ENCODE measurements around the gene CPTP.

Gene CPTP

GRCh38 chr1:1351511-1352427 is 27.2 kb downstream of the CPTP start:
- no peak for DNase-seq (ENCODE audit: low read depth)

DNA sequence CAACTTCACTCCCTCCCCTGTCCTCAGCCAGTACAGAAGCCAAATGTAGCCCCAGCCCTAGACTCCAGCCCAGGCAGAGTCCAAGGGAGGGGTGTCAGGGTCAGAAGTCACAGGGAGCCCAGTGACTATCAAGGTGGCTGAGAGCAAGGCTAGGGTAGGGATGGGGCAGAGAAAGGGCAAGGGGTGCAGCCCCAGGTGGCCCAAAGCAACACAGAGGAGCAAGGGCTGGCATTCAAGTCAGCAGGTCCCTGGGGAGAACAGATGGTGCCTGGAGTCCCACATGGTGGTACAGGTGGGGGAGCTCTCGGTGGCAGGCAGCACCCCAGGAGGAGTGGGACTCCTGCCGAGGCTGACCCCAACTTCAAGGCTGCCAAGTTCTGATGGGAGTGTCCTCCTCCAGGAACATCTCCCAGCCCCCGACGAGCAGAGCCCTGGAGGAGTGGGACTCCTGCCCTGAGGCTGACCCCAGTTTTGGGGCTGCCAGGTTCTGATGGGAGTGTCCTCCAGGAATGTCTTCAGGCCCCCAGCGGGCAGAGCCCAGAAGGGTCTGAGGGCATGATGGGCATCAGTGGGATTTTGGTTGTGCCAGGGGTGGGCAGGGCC is 28.3 kb downstream of the CPTP start:
- DNase-seq (ENCODE audit: low read depth), result no peak

- DNase-seq (ENCODE audit: low read depth), result no peak
These were observed 29.0 kb downstream of the CPTP start for GRCh38 chr1:1353389-1354151.

DNA sequence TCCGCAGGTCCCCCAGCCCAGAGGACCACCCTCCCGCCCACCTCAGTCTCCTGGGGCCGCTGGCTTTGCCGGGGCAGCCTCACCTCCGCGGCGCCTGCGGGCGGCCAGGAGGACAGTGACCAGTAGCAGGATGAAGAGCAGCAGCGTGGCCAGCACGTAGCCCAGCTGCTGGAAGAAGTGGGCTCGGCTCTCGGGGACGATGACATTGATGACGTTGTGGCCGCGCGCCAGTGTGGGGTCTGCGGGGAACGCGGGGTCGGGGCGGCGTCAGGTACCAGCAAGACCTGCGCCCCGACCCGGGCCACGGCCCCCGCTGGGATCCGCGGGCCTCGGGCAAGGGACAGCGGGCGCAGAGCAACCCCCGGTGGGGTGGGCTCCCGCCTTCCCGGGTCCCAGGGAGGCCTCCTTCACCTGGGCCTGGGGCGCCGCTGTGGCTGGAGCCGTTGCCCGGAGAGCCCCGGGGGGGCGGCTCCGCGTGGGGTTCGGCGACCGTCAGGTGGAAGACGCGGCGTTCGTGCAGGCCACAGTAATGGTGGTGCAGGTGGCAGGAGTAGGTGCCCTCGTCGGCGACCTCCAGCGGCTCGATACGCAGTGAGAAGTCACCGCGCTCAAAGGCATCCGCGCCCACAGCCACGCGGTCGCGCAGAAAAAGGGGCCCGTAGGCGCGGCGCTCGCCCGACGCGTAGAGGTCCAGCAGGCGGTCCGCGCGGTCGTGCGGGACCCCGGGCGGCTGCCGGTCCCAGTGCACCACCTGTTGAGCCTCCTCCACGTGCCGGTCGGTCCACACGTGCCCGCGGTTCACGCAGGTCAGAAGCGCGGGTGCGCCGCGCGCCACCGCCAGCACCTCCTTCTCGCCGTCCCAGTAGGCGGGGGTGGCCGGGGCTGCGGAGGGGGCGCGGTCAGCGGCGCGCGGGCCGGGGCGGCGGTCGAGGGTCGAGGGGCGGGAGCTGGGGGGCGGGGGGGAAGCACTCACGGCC is 30.0 kb downstream of the CPTP start:
- DNase-seq (ENCODE audit: low read depth), result no peak

DNA sequence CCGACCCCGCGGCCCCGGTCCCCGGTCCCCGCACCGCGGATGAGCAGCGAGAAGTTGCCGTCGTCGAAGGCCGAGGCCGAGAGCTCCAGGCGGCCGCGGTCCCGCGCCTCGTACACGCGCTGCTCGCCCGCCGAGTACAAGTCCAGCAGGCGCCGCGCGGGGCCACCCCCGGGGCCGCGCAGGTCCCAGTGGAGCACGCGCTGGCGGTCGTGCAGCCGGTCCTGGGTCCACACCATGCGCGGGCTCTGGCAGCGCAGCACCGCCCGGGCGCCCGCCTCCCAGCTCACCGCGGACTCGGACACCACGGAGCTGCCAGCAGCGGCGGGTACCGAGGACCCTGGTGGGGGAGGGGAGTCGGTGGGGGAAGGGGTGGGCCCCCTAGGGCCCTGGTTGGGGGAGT is 30.8 kb downstream of the CPTP start:
- DNase-seq (ENCODE audit: low read depth), result no peak

DNA sequence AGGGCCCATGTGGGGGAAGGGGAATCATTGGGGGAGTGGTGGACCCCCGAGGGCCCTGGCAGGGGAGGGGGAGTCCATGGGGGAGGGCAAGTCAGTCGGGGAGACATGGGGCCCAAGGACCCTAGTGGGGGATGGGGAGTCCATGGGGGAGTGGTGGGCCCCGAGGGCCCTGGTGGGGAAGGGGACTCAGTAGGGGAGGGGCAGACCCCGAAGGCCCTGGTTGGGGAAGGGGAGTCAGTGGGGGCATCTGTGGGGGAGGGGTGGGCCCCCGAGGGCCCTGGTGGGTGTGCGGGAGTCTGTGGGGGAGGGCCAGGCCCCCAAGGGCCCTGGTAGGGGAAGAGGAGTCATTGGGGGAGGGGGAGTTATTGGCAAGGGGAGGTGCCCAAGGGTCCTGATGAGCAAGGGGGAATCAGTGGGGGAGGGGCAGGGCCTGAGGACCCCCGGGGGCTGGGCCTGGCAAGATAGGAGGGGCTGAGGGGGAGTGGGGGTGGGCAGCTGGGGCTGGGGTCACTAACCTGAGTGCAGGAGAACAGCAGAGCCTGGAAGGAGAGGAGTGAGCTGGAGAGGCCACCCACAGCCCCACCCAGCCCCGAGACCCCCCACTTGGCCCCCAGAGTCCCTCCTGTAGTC is 31.7 kb downstream of the CPTP start:
- no peak for DNase-seq (ENCODE audit: low read depth)

GRCh38 chr1:1356796-1357401 is 32.3 kb downstream of the CPTP start:
- no peak for DNase-seq (ENCODE audit: low read depth)

- no peak for DNase-seq (ENCODE audit: low read depth)
These were observed 33.4 kb downstream of the CPTP start for GRCh38 chr1:1357871-1358432.

GRCh38 chr1:1358433-1359271 is 34.0 kb downstream of the CPTP start, which contains the start of gene MXRA8:
Gene MXRA8 (minus strand): TSS chr1:1358555. CDS start chr1:1358504, 51 bp downstream.
- DNase-seq (ENCODE audit: low read depth), result no peak

DNA sequence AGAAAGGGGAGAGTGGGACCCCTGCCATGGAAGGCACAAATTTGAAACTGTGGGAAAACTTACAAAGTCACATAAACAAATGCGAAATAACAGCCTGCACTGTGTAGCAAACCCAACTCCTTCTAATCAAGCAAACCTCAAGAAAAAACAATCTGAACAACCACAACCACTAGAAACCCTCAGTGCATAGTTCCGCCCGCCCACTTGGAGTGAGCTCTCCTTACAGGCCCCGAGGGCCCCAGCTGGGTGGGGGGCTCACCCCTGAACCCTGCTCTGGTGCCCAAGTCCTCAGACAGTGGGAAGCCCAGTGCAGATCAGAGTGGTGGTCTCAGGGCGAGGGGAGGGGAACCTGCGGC is 34.7 kb downstream of the CPTP start:
- no peak for DNase-seq (ENCODE audit: low read depth)

- DNase-seq (ENCODE audit: low read depth), result no peak
These were observed 35.3 kb downstream of the CPTP start for GRCh38 chr1:1359664-1360468.

GRCh38 chr1:1360506-1361169 is 36.0 kb downstream of the CPTP start:
- DNase-seq (ENCODE audit: low read depth), result no peak

- DNase-seq (ENCODE audit: low read depth), result no peak
These were observed 36.8 kb downstream of the CPTP start for GRCh38 chr1:1361233-1361981.

- DNase-seq (ENCODE audit: low read depth), result no peak
These were observed 37.4 kb downstream of the CPTP start for GRCh38 chr1:1361982-1362423.

DNA sequence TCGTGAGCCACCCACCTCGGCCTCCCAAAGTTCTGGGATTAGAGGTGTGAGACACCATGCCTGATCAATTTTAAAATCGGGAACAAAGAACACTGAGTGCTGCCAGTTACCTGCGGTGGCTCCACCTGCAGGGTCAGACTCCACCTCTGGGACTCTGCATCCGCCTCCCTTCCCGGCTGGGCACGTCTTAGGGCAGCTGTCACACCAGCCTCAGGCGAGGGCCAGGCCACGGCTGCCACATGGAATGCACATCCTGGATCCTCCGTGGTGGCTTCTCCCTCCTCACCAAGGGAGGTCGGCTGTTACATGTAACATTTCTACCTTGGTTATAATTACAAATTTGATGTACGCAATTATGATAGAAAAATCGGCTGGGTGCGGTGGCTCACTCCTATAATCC is 39.7 kb downstream of the CPTP start:
- no peak for DNase-seq (ENCODE audit: low read depth)

DNA sequence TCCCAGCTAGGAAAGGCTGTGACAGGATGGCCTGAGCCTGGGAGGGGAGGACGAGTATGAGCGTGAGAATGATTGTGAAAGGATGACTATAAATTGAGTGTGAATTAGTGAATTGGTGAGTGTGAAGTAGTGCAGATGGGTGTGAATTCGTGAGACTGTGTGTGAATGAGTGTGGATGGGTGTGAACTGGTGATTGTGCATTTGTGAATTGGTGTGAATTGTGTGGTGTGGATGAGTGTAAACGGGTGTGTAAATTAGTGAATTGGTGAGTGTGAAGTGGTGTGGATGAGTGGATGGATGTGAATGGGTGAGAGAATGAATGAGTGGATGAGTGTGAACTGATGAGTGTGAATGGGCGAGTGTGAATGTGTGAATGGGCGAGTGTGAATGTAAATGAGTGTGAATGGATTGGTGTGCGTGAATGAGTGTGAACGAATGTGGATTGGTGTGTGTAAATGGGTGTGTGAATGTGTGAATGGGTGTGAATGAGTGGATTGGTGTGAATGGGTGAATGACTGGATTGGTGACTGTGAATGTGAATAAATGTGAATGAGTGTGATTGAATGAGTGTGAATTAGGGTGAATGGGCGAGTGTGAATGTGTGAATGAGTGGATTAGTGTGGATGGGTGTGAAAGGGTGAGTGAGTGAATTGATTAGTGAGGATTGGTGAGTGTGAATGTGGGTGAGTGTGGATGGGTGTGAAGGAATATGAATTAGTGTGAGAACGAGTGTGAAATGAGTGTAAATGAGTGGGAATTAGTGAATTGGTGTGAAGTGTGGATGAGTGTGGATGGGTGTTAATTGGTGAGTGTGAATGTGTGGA is 41.5 kb downstream of the CPTP start:
- DNase-seq (ENCODE audit: low read depth), result no peak
